HL-60 (cell line): ENCODE results near the gene NLK.
"Not testable (repeated sequence)": the region's sequence is repeated elsewhere in the genome, so short reads cannot be mapped to it uniquely, and the experiment has no call there.

Experiments used
- DNase-seq, 2 experiments: peaks; one replicate each; pipeline ENCODE4 v3.0.0-alpha.2; 2010 to 2020; ENCODE audit warnings: low read depth in 1 of 2, low spot score in 1 of 2
- H3K27ac ChIP-seq: fragments of 250-450 bp; sonication (Bioruptor Pico); replicated peaks from 2 replicates; pipeline ENCODE4 v1.5.1; 2020; ENCODE audit warnings: mild to moderate bottlenecking, moderate library complexity
- H3K27me3 ChIP-seq: fragments of 250-450 bp; sonication (Bioruptor Pico); 2 replicates; pipeline ENCODE4 v1.5.1; 2021; ENCODE audit warnings: mild to moderate bottlenecking, moderate library complexity; ENCODE audit not compliant: insufficient read depth, poor library complexity, severe bottlenecking
- H3K4me3 ChIP-seq: replicated peaks from 2 replicates; pipeline ENCODE4 v1.5.1; 2011; ENCODE audit warnings: mild to moderate bottlenecking, control low read depth, low read length; ENCODE audit not compliant: insufficient read depth
- GABPA ChIP-seq: IDR thresholded peaks from 2 replicates; pipeline ENCODE4 v1.6.1; 2012; ENCODE audit warnings: low read depth
- POLR2AphosphoS5 ChIP-seq: IDR thresholded peaks from 2 replicates; pipeline ENCODE4 v1.6.1; 2012; ENCODE audit warnings: low read depth
- SPI1 ChIP-seq: IDR thresholded peaks from 2 replicates; pipeline ENCODE4 v1.6.1; 2012; ENCODE audit warnings: low read depth, mild to moderate bottlenecking, borderline replicate concordance
- TF ChIP-seq, protein P1 (sequence below): IDR thresholded peaks from one replicate; pipeline ENCODE4 v1.5.1; 2011; ENCODE audit warnings: low read length, control low read depth, inconsistent platforms; ENCODE audit not compliant: insufficient read depth
- TF ChIP-seq, protein P2 (sequence below): IDR thresholded peaks from 2 replicates; pipeline ENCODE4 v1.6.1; 2012; ENCODE audit warnings: low read depth; ENCODE audit not compliant: insufficient replicate concordance

NLK gene

DNA sequence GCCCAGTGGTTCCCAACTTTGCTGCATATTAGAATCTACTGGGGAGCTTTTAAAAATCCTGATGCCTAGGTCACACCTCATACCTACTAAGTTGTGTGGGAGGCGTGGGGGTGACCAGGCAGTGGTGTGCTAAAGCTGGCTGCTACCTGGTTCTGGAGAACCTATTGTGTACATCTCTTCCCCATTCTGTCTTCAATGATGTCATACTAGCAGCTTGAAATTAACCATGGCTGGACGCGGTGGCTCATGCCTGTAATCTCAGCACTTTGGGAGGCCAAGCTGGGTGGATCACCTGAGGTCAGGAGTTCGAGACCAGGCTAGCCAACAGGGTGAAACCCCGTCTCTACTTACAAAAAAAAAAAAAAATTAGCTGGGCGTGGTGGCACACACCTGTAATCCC is 11.3 kb upstream of the NLK start:
- TF ChIP-seq, protein P1, sequence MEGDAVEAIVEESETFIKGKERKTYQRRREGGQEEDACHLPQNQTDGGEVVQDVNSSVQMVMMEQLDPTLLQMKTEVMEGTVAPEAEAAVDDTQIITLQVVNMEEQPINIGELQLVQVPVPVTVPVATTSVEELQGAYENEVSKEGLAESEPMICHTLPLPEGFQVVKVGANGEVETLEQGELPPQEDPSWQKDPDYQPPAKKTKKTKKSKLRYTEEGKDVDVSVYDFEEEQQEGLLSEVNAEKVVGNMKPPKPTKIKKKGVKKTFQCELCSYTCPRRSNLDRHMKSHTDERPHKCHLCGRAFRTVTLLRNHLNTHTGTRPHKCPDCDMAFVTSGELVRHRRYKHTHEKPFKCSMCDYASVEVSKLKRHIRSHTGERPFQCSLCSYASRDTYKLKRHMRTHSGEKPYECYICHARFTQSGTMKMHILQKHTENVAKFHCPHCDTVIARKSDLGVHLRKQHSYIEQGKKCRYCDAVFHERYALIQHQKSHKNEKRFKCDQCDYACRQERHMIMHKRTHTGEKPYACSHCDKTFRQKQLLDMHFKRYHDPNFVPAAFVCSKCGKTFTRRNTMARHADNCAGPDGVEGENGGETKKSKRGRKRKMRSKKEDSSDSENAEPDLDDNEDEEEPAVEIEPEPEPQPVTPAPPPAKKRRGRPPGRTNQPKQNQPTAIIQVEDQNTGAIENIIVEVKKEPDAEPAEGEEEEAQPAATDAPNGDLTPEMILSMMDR = no peak
- TF ChIP-seq POLR2AphosphoS5 = no peak
- TF ChIP-seq SPI1 = no peak
- TF ChIP-seq, protein P2, sequence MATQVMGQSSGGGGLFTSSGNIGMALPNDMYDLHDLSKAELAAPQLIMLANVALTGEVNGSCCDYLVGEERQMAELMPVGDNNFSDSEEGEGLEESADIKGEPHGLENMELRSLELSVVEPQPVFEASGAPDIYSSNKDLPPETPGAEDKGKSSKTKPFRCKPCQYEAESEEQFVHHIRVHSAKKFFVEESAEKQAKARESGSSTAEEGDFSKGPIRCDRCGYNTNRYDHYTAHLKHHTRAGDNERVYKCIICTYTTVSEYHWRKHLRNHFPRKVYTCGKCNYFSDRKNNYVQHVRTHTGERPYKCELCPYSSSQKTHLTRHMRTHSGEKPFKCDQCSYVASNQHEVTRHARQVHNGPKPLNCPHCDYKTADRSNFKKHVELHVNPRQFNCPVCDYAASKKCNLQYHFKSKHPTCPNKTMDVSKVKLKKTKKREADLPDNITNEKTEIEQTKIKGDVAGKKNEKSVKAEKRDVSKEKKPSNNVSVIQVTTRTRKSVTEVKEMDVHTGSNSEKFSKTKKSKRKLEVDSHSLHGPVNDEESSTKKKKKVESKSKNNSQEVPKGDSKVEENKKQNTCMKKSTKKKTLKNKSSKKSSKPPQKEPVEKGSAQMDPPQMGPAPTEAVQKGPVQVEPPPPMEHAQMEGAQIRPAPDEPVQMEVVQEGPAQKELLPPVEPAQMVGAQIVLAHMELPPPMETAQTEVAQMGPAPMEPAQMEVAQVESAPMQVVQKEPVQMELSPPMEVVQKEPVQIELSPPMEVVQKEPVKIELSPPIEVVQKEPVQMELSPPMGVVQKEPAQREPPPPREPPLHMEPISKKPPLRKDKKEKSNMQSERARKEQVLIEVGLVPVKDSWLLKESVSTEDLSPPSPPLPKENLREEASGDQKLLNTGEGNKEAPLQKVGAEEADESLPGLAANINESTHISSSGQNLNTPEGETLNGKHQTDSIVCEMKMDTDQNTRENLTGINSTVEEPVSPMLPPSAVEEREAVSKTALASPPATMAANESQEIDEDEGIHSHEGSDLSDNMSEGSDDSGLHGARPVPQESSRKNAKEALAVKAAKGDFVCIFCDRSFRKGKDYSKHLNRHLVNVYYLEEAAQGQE = no peak
- no peak for TF ChIP-seq GABPA
- Histone ChIP-seq H3K27me3 (no peaks in the 10 kb centered on the region), H3K27ac (no peak overlapping the region), H3K4me3 (no peak overlapping the region)
- DNase-seq = no peak

DNA sequence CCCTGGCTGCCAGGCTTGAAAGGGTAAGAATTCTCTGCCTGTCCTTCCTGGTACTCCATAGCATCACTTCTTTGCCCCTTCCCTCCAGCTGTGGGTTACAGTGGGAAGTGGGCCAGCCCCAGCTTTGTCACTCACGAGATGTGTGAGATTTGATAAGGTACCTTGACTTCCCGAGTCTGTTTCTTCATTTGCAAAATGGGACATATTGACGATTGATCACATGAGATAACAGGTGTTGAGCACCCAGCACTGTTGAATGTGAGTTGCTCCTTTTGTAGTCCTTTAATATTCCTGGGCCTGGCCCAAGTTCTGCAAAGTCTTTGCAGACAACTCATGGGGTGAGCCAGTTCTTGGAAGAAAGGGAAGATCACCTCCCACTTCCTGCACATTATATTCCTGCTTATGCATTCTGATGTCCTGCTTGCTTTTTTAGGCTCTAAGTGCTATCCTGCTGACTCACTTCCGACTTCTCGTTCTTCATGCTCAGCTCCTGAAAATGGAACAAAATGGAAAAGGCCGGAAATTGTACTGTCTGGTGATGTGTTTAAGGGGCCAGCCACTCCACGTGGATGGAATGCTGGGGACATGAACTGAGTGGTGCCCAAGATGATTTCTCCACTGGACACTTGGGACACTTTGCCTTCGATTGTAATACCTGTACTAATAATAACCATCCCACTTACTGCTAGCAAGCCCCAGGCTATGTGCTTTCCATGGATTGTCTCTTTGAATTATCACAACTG is 8.3 kb upstream of the NLK start:
- H3K27me3 ChIP-seq = no peaks in the 10 kb centered on the region
- no peak overlapping the region for H3K4me3 ChIP-seq
- TF ChIP-seq POLR2AphosphoS5 (no peak), GABPA (no peak), SPI1 (no peak)
- TF ChIP-seq, protein P1 = no peak
- TF ChIP-seq, protein P2 = no peak
- no peak overlapping the region for H3K27ac ChIP-seq
- DNase-seq = no peak

DNA sequence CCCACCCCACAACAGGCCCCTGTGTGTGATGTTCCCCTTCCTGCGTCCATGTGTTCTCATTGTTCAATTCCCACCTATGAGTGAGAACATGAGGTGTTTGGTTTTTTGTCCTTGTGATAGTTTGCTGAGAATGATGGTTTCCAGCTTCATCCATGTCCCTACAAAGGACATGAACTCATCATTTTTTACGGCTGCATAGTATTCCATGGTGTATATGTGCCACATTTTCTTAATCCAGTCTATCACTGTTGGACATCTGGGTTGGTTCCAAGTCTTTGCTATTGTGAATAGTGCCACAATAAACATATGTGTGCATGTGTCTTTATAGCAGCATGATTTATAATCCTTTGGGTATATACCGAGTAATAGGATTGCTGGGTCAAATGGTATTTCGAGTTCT is 7.0 kb upstream of the NLK start:
- not testable (repeated sequence) for H3K27ac ChIP-seq, DNase-seq, H3K27me3 ChIP-seq, H3K4me3 ChIP-seq

DNA sequence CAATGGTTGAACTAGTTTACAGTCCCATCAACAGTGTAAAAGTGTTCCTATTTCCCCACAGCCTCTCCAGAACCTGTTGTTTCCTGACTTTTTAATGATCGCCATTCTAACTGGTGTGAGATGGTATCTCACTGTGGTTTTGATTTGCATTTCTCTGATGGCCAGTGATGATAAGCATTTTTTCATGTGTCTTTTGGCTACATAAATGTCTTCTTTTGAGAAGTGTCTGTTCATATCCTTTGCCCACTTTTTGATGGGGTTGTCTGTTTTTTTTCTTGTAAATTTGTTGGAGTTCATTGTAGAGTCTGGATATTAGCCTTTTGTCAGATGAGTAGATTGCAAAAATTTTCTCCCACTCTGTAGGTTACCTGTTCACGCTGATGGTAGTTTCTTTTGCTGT is 6.6 kb upstream of the NLK start:
- H3K27ac ChIP-seq, H3K4me3 ChIP-seq, DNase-seq, H3K27me3 ChIP-seq: not testable (repeated sequence)

DNA sequence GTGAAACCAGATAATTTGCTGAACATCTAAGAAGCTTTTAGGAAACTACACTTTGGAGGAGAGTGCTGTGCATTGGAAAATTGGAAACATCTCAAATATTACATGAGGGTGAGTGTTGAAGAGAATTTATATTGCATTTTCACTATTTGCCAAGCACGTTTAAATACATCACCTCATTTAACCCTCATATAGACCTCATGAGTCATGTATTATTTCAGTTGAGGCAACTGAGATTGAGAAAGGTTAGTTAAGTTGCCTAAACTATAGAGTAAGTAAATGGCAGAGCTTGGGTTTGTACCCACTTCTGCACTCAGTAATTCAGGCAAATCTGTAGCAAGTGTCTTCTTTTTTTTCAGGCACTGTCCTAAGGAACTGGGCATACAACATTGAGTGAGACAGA is 3.7 kb upstream of the NLK start:
- TF ChIP-seq SPI1 (no peak), POLR2AphosphoS5 (no peak), GABPA (no peak)
- TF ChIP-seq, protein P1 = no peak
- TF ChIP-seq, protein P2 = no peak
- no peak for DNase-seq
- Histone ChIP-seq H3K4me3 (no peak overlapping the region), H3K27me3 (no peaks in the 10 kb centered on the region), H3K27ac (no peak overlapping the region)
